ENCODE results near the gene UTP25.
"Not testable (repeated sequence)": the region's sequence is repeated elsewhere in the genome, so short reads cannot be mapped to it uniquely, and the experiment has no call there.

Gene UTP25

GRCh38 chr1:209876078-209876800 lies 48.5 kb downstream of the UTP25 start:
- no peak for DNase-seq

GRCh38 chr1:209877087-209877764 lies 49.5 kb downstream of the UTP25 start:
- no peak for DNase-seq

DNA sequence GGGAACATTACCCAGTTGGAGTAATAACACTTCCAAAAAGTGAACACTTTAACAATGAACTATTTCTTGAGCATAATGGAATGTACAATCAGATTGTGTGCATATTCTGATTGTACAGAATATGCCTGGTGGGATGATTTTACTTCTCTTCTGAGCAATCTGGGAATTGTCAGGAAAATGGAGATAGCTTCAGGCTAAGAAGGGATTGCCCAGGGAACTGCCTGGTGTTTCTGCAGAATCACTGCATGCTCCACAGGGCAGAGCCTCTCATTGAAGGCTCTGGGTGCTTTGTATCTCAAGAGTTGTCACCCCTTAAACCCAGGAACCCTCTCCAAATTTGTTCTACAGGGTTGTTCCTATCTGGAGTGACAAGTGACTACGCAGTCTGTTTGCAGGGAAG lies 51.2 kb downstream of the UTP25 start:
- no peak for DNase-seq

DNA sequence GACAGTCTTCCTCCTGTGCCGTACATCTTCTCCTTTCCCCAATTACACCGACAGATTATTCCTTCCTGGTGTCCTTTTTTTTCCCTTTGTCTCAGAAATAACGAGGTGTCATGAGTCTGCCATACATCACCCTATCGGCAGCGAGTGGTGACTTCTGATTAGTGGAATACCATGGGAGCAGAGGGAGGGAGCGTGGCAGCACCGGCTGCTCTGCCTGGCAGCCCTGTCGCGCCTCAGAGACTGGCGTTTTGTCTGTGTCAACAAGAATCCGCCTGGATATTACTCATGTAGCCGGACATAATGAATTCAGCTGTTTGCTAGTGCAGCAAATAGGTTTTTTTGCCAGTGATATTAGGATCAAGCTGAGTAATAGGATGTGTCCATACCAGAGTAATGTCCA lies 51.8 kb downstream of the UTP25 start:
- DNase-seq, result no peak

DNA sequence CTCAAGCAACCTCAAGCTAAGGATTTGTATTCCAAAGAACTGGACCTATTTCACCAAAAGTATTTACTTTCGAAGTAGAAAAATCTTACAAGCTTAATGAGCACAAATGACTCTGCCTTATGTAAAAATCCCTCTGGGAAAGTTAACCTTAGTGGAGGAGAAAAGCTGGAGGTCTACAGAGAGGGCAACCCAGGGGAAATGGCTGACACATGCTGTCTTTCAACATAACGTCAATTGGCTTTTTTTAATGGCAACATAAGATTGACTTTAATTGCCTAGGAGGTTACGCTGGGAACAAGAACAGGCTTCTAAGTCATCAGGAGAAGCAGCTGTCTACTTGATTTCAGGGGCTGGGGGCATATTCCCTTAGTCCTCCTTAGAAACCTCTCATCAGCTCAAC lies 52.3 kb downstream of the UTP25 start:
- DNase-seq, result no peak

DNA sequence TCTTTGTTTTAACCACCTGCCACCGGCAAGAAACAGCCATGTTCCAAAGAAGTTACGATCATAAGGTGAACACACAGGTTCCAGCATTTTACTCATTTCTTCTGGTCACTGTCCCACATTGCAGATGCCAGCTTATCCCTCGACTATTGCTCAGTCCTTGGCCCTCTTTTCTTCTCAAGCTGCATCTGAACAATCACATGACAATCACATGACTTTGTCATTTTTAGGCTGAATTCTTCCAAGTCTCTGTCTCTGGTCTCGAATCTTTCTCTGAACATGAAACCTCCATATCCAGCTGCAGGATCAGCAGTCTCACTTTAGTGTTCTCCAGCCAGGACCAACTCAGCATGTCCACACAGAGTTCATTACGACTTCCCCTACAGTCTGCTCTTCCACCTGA lies 53.8 kb downstream of the UTP25 start:
- DNase-seq, result no peak

DNA sequence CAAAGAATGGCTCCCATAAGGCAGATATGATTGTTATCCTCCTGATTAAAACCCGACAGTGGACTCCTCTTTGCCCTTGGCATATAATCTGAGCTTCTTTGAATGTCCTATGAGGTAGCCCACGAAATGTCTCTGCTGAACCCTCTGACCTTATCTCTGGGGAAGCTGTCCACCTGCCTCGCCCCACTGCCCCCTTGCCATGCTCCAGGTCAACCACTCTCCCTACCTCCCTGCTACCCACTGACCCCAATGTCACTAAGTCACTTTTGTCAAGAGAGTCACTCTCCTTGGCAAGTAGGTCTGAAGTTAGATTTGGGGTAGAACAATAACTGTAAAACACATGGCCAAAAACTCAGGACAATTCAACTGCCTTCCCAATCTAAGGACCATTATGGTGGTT lies 54.5 kb downstream of the UTP25 start:
- DNase-seq, result no peak

DNA sequence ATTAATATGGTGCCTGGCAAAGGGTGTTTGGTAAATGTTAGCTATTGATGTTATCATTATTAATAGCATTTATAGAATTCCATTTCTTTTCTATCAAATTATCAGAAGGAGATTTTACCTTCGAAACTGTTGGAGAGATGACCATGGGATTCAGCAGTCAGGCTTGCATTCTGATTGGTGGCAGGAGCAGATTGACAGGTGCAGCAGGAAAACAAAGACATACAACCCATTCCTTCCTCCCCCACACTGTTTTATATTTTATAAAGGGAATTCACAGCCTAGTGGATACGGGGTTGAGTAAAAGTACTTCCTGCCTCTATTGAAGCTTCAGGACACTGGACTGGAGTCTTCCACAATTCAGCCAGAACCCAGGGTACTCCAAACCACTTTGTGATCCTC lies 55.2 kb downstream of the UTP25 start:
- no peak for DNase-seq

DNA sequence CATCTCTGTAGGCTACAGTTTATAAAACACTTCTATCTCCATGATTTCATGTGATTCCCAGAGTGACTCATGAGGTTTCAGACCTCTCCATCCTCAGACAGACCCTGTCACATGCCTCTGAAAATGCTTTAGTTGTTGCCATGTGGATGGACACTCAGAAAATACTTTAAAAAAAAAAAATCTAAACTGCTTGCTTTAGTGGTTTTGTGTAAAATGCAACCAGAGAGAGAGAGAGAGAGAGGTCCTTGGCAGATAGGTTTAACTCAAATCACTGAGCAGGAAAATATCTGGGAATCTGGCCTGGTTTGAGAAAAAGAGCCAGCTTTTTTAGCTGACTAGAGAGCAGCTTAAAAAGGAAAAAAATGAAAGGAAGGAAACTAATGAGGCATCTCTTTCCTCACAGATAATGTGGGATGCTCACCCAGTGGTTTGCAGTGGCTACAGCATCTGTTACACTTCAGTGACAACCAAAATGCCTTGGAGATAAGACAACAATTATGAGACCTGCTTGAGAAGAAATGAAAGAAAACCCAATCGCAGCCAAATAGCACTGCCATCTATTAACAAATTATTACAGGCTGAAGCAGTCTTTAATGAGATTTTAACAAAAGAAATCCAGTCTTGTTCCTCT lies 55.7 kb downstream of the UTP25 start:
- no peak for DNase-seq

GRCh38 chr1:209884249-209884648 lies 56.5 kb downstream of the UTP25 start:
- DNase-seq, result no peak

DNA sequence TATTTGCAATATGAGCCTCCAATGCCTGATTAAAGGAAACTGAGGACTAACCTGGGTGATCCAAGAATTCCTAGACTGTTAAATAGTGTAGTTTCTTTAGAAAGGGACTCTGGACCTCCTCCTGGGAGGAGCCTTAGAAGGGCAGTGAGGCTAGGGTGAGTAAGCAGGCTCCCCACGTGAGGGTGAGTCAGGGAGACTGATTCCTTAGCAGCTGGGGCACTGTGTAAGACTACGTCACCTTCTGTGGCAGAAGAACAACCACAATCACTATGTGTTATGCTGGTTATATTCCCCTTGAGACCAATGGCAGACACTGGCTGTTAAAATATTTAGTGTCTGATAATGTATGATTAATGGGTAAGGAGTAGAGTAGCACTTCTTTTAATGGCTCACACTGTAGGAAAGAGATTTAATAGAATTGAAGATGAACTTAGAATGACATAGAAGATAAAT lies 56.9 kb downstream of the UTP25 start:
- DNase-seq, result no peak

DNA sequence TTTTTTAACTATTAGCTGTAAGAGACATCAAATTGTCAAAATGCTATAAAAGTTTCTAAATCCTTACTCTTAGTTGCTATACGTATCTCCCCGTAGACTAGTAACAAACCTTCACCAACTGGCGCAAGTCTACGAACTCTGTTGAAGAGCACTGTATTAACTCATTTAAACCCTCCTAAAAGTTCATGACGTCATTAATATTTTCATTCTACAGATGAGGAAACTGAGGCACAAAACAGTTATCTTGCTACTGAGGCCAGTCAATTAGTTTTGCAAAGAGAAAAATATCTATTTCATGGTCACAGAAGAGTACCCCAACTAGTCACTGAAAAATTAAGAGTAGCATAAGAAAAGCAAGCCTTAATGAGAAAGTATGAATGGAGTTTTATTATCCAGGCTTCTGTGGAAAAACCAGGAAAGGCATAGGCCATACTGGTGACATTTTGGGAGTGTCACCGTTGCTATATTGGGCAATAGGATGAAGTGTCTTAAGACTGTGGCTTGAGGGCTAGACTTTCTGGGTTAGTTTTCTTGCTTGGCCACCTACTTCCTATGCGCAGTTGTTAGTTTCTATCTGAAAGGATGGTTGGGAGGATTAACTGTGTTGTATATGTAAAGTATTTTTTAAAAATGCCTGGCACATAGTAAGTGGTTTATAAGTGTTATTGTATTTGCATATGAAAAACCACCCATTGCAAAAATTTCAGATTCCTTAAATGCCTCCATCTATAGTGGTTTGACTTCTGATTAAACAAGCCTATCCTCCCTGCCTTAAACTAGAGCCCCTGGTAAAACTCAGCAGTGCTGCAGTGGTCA lies 57.8 kb downstream of the UTP25 start:
- no peak for DNase-seq

- DNase-seq, result no peak
Measured at GRCh38 chr1:209886219-209886536, 58.4 kb downstream of the UTP25 start.

GRCh38 chr1:209888291-209889076 lies 60.7 kb downstream of the UTP25 start:
- not testable (repeated sequence) for DNase-seq

- DNase-seq, result no peak
Measured at GRCh38 chr1:209889077-209889418, 61.3 kb downstream of the UTP25 start.

- no peak for DNase-seq
Measured at GRCh38 chr1:209890641-209891330, 63.0 kb downstream of the UTP25 start.

DNA sequence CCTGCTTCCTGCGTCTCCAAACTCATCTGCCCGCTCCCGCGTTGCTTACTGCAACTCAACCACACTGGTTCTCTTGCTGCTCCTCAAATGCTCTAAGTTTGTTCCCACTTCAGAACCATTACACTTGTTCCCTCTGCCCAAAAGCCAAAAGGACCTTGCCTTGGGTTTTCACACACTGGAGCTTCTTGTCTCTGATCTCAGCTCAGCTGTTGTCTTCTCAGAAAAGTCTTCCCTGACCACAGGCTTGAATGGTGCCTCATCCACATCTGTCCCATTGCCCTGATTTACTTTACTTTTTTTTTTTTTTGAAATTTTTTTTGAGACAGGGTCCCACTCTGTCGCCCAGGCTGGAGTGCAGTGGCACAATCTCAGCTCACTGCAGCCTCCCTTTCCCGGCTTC lies 66.0 kb downstream of the UTP25 start:
- DNase-seq, result no peak

DNA sequence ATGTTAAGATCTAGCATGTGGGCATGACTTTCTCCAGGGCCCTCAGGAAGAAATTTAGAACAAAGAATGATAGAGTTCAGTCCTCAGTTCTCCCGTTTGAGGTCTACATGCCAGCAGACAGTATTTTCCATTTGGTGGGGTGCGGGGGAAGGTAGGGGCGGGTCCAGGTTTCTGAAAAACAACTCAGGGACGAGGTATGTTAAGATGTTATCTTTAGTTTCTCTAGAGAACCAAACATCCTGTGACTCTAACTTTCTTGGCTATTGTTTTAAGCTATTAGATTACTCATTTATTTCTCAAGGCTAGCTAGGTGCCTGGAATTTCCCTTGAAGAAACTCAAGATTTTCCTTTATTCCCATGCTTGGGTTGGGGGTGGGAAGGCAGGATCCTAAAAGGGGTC lies 67.9 kb downstream of the UTP25 start:
- no peak for DNase-seq

GRCh38 chr1:209896346-209896745 lies 68.6 kb downstream of the UTP25 start:
- DNase-seq, result no peak

DNA sequence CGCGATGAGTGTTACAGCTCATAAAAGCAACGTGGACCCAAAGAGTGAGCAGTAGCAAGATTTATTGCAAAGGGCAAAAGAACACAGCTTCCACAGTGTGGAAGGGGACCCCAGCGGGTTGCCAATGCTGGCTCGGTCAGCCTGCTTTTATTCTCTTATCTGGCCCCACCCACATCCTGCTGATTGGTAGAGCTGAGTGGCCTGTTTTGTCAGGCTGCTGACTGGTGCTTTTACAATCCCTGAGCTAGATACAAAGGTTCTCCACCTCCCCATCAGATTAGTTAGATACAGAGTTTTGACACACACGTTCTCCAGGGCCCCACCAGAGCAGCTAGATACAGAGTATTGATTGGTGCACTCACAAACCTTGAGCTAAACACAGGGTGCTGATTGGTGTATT lies 70.5 kb downstream of the UTP25 start:
- not testable (repeated sequence) for DNase-seq

DNA sequence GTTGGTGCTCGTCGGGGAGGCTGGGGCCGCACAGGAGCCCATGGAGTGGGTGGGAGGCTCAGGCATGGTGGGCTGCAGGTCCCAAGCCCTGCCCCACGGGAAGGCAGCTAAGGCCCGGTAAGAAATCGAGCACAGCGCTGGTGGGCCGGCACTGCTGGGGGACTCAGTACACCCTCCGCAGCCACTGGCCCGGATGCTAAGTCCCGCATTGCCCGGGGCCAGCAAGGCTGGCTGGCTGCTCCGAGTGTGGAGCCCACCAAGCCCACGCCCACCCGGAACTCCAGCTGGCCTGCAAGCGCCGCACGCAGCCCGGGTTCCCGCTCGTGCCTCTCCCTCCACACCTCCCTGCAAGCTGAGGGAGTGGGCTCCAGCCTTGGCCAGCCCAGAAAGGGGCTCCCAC lies 71.1 kb downstream of the UTP25 start:
- DNase-seq, result not testable (repeated sequence)

- DNase-seq, result no peak
Measured at GRCh38 chr1:209899948-209900347, 72.2 kb downstream of the UTP25 start.
